ENCODE data around the gene NAA16.
"Not testable (repeated sequence)": the region's sequence is repeated elsewhere in the genome, so short reads cannot be mapped to it uniquely, and the experiment has no call there.

The NAA16 gene

DNA sequence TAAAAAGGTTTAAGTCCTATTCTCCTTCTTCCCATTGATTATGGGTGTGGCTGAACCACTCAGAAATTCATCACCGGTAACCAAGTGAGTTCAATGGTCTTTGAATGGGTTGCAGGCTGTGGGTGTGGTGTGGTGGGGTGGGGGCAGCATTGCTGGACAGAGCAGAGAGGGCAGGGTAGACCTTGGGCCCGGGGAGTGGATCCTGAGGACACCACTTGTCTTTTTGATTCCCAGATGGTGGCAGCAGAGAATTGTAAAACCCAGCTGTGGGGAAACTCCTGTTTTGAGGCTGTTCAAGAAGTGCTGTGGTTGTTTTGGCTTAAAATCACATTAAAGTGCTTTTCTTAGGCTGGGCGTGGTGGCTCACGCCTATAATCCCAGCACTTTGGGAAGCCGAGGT lies 100.5 kb downstream of the NAA16 start:
- DNase-seq: no peak

DNA sequence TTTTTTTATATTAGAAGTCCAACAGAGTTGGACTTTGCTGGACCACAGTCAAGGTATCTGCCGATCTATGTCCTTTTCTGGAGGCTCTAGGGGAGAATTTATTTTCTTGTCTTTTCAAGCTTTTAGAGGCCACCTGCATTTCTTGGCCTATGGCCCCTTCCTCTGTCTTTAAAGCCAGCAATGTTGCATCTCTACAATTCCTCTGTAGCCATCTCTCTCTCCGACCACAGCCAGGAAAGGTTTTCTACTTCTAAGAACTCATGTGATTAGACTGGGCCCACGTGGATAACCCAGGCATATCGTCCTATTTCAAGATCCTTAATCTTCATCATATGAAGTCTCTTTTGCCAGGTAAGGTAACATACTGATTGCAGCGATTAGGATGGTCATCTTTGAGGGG lies 102.8 kb downstream of the NAA16 start:
- no peak for DNase-seq

DNA sequence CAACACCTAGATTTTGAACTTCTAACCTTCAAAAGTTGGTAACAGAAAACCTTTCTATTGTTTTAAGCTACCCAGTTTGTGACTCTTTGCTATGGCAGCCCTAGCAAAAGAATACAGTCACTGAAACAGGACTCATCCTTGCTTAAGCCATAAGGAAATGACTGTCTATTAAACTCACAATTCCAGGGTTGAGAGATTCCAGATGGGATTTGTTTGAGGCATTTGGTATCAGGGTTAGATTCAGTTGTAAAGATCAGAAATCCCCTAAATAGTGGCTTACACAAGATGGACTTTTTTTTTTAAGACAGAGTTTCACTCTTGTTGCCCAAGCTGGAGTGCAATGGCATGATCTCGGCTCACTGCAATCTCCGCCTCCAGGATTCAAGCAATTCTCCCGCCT lies 105.2 kb downstream of the NAA16 start:
- no peak for DNase-seq

- no peak for DNase-seq
Observed at GRCh38 chr13:41418027-41418426, 107.0 kb downstream of the NAA16 start.

- DNase-seq: no peak
Observed at GRCh38 chr13:41418731-41419130, 107.7 kb downstream of the NAA16 start.

DNA sequence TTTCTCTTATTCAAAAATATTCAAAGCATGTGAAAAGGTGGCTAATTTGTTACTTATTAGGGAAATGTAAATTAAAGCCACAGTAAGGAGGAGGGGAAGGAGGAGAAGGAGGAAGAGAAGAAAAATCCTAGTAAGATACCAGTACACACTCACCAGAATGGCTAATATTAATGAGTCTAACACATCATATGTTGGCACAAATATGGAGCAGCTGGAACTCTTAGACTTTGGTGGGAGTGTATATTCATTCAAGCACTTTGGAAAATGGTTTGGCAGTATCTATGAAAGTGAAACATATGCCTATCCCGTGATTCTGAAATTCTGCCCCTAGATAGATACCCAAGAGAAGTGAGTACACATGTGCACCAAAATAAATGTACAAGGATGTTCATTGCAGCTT lies 108.1 kb downstream of the NAA16 start:
- no peak for DNase-seq

- DNase-seq: no peak
Observed at GRCh38 chr13:41420146-41420545, 109.1 kb downstream of the NAA16 start.

DNA sequence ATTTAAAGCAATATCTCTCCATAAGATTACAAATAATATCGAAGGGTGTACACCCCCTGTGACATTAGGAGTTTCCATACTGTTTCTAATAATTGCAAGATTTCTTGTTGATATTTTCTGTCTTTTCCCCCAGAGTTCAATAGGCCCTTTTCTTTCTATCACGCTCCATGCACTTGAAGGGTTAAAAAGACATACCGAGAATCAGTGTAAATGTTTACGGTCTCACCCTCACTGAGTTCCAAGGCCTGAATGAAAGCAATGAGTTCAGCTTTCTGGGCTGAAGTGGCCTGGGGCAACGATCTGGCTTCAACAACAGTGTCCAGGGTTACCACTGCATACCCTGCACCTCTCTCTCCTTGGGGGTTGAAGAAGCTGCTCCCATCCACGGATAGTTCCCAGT lies 110.3 kb downstream of the NAA16 start:
- DNase-seq: not testable (repeated sequence)

DNA sequence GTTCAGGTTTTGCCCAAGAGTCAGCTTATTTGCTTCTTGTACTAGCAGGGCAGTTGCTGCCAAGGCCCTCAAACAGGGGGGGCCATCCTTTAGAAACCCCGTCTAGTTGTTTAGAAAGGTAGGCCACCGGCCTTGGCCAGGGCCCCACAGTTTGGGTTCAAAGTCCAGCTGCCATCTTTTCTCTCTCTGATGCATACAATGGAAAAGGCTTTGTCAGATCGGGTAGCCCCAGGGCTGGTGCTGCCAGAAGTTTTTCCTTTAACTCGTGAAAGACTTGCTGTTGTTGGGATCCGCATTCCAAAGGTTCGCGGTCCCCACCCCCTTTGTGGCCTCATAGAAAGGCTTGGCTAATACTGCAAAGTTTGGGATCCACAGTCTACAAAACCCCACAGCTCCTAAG lies 110.9 kb downstream of the NAA16 start:
- DNase-seq: not testable (repeated sequence)

DNA sequence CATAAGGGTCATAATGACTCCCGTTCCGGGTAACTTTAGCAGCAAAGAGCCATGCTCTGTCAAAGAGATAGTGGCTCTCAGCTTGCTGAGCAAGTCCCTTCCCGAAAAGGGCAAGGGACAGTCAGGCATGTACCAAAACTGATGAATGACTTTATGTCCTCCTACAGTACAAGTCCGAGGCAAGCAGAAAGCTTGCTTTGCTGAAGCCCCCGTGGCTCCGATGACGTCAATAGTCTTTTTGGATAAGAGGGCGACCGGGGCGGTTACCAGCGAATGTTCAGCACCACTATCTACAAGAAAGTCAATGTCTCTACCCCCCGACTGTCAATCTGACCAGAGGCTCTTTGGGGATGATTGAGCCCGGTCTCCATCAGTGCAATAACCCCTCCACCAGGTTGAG lies 112.2 kb downstream of the NAA16 start:
- not testable (repeated sequence) for DNase-seq

DNA sequence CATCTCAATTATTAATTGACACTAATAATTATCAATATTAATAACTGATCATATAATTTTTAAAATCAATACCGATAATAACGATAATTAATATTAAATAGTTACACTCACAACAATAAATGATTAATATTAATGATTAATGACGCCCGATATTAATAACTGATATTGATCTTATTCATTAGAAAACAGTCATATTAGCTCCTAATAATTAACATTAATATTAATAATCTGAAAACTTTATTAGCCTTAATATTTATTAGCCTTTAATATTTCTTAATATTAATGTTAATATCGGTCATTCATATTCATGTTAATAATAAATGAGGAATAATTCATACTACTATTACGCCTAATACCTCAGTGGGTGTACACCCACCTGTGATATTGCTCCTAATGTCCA lies 113.6 kb downstream of the NAA16 start:
- DNase-seq: not testable (repeated sequence)

GRCh38 chr13:41426047-41426446 lies 115.0 kb downstream of the NAA16 start:
- DNase-seq: no peak
